ENCODE measurements around the gene SEC23A.
"Not testable (repeated sequence)": the region's sequence is repeated elsewhere in the genome, so short reads cannot be mapped to it uniquely, and the experiment has no call there.

The SEC23A gene

DNA sequence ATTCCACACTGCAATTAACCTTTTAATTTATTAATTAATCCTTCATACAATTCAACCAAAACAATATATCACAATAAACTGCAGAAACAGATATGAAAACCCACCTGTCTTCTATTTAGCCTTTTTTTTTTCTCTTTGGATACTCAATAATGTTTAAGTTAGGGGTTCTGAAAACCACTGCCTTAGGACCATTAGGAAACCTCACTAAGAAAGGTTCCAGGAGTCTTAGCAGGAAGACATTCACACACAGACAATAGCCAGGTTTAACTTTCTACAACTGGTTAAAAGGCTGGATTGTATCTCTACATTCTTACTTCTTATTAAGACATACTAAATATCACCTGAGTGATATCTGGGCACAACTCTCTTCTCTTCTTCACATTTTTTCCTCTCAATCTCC is 3.3 kb downstream of the SEC23A start:
- TF ChIP-seq, protein P1, sequence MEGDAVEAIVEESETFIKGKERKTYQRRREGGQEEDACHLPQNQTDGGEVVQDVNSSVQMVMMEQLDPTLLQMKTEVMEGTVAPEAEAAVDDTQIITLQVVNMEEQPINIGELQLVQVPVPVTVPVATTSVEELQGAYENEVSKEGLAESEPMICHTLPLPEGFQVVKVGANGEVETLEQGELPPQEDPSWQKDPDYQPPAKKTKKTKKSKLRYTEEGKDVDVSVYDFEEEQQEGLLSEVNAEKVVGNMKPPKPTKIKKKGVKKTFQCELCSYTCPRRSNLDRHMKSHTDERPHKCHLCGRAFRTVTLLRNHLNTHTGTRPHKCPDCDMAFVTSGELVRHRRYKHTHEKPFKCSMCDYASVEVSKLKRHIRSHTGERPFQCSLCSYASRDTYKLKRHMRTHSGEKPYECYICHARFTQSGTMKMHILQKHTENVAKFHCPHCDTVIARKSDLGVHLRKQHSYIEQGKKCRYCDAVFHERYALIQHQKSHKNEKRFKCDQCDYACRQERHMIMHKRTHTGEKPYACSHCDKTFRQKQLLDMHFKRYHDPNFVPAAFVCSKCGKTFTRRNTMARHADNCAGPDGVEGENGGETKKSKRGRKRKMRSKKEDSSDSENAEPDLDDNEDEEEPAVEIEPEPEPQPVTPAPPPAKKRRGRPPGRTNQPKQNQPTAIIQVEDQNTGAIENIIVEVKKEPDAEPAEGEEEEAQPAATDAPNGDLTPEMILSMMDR (IDR thresholded peaks at IDR 0.05; ENCODE audit: low read depth, low read length): no peak
- DNase-seq (ENCODE audit: extremely low read depth, low read depth): no peak

DNA sequence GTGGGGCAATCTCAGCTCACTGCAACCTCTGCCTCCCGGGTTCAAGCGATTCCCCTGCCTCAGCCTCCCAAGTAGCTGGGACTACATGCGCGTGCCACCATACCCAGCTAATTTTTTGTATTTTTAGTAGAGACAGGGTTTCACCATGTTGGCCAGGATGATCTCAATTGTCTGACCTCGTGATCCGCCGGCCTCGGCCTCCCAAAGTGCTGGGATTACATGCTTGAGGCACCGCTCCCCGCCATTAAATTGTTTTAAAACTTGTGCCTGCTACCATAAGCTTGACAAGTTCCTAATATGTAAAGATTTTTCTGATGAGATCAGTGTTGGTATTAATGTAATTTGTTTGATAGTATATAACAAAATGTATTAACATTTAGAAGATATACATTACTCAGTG is 3.8 kb downstream of the SEC23A start:
- not testable (repeated sequence) for DNase-seq (ENCODE audit: extremely low read depth, low read depth)

DNA sequence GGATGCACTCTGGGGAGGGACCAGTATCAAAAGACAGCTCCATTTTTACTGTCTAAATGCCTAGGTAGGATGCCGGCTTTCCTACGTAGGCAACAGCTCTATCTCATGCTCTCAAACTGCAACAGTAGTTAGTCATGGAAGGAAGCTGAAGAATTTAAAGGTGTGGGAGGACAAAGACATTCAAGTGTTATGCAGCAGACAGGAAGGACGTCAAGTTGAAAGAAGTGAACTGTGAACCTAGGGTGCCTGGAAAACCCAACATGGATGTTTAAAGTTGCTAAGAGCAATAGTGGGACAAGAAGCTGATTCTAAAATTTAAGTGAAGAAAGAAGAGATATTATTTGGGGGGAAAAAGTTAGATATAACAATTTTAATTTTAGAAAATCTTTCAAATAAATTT is 5.9 kb downstream of the SEC23A start:
- DNase-seq (ENCODE audit: extremely low read depth, low read depth): no peak
- TF ChIP-seq, protein P1 (IDR thresholded peaks at IDR 0.05; ENCODE audit: low read depth, low read length): no peak

DNA sequence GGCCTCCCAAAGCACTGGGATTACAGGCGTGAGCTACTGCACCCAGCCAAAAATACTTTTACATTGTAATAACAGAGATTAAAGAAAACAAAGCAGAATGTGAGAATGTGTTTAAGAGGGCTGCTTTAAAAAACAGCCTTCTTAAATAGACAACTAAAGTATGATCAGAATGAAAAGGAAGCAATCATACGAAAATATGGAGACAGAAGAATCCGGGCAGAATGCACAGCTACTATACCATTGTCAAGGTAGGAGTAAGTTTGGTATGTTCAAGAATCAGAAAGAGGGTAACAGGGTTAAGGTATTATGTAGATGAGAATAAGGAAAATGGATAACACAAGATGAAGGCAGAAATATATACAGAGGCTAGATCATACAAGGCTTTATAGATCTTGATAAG is 8.5 kb downstream of the SEC23A start:
- no peak for DNase-seq (ENCODE audit: extremely low read depth, low read depth)
- TF ChIP-seq, protein P1 (IDR thresholded peaks at IDR 0.05; ENCODE audit: low read depth, low read length): no peak

DNA sequence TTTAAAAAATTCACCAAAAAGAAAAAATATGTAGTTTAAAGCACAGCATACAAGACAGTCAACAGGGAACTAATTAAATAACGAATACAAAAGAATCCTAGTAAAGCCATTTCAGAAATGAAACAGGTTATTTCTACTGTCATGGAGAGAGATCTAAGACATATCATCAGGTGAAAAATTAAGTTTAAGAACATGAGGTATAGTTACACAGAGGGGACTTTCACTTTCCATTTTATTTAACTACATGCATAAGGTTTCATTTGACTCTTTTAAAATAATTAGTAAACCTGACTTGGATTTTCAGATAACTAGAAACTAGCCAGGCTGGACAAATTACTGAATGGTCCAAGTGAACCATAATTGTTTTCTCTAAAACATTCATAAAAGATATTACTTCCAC is 11.3 kb downstream of the SEC23A start:
- TF ChIP-seq, protein P1 (IDR thresholded peaks at IDR 0.05; ENCODE audit: low read depth, low read length): no peak
- no peak for DNase-seq (ENCODE audit: extremely low read depth, low read depth)

DNA sequence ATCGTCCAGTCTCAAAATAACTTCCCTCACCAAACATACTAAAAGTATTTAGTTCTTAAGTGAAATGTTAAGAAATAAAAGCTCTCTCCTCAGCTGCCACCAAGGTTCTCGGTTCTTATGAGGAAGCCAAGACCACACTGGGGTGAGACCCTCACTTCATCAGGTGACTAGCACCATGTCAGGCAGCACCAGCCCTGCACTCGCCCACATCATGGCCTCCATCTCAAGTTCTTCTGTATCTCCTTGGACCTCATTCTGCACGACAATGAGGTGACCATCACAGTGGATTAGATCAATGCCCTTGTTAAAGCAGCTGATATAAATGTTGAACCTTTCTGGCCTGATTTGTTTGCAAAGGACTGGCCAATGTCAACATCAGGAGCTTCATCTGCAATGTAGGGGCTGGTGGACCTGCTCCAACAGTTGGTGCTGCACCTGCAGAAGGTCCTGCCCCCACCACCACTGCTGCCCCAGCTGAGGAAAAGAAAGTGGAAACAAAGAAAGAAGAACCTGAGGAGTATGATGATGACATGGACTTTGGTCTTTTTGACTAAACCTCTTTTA is 12.4 kb downstream of the SEC23A start:
- TF ChIP-seq, protein P1 (IDR thresholded peaks at IDR 0.05; ENCODE audit: low read depth, low read length): no peak
- no peak for DNase-seq (ENCODE audit: extremely low read depth, low read depth)

DNA sequence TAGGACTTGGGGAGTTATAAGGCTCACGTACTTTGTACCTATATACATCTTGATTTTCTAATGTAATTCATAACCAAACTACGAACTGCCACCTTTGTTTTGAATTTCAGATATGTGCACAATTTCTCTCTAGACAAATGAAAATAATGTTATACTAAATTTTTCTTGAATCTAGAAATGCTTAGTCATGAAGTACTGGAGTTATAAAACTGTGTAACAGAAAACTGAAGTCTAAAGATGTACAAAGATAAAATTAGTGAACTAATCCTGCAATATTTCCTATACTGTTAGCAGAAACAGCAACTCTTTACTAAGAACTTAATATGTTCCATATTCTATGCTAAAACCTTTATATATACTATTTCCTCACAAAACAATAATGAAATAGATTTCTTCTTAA is 15.5 kb downstream of the SEC23A start:
- TF ChIP-seq, protein P1 (IDR thresholded peaks at IDR 0.05; ENCODE audit: low read depth, low read length): no peak
- DNase-seq (ENCODE audit: extremely low read depth, low read depth): no peak

DNA sequence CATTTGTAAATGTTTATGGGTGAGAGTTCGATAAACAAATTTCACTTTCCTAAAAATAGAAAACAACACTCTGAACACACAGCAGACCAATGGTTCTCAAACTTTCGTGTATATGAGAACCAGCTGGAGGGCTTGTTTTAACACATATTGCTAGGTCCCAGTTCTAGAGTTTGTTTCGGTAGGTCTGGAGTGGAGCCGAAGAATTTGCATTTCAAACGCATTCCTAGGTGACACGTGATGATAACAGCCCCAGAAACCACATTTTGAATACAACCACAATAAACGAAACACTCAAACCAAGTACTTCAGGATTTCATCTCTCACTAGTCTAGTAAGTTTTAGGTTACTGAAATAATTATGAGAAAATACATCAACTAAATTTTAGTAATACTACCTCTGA is 17.1 kb downstream of the SEC23A start:
- TF ChIP-seq, protein P1 (IDR thresholded peaks at IDR 0.05; ENCODE audit: low read depth, low read length): no peak
- no peak for DNase-seq (ENCODE audit: extremely low read depth, low read depth)

Data from AG09319 (cell line).